HL-60 (cell line): ENCODE measurements around the gene IMPDH1.

Experiments used
- DNase-seq, 2 experiments: peaks; one replicate each; pipeline ENCODE4 v3.0.0-alpha.2; 2010 to 2020; ENCODE audit warnings: low read depth in 1 of 2, low spot score in 1 of 2
- H3K27ac ChIP-seq: fragments of 250-450 bp; sonication (Bioruptor Pico); replicated peaks from 2 replicates; pipeline ENCODE4 v1.5.1; 2020; ENCODE audit warnings: mild to moderate bottlenecking, moderate library complexity
- H3K27me3 ChIP-seq: fragments of 250-450 bp; sonication (Bioruptor Pico); 2 replicates; pipeline ENCODE4 v1.5.1; 2021; ENCODE audit warnings: mild to moderate bottlenecking, moderate library complexity; ENCODE audit not compliant: insufficient read depth, poor library complexity, severe bottlenecking
- H3K4me3 ChIP-seq: replicated peaks from 2 replicates; pipeline ENCODE4 v1.5.1; 2011; ENCODE audit warnings: mild to moderate bottlenecking, control low read depth, low read length; ENCODE audit not compliant: insufficient read depth
- GABPA ChIP-seq: IDR thresholded peaks from 2 replicates; pipeline ENCODE4 v1.6.1; 2012; ENCODE audit warnings: low read depth
- POLR2AphosphoS5 ChIP-seq: IDR thresholded peaks from 2 replicates; pipeline ENCODE4 v1.6.1; 2012; ENCODE audit warnings: low read depth
- SPI1 ChIP-seq: IDR thresholded peaks from 2 replicates; pipeline ENCODE4 v1.6.1; 2012; ENCODE audit warnings: low read depth, mild to moderate bottlenecking, borderline replicate concordance
- TF ChIP-seq, protein P1 (sequence below): IDR thresholded peaks from 2 replicates; pipeline ENCODE4 v1.6.1; 2012; ENCODE audit warnings: low read depth; ENCODE audit not compliant: insufficient replicate concordance
- TF ChIP-seq, protein P2 (sequence below): IDR thresholded peaks from one replicate; pipeline ENCODE4 v1.5.1; 2011; ENCODE audit warnings: low read length, control low read depth, inconsistent platforms; ENCODE audit not compliant: insufficient read depth

IMPDH1 gene

DNA sequence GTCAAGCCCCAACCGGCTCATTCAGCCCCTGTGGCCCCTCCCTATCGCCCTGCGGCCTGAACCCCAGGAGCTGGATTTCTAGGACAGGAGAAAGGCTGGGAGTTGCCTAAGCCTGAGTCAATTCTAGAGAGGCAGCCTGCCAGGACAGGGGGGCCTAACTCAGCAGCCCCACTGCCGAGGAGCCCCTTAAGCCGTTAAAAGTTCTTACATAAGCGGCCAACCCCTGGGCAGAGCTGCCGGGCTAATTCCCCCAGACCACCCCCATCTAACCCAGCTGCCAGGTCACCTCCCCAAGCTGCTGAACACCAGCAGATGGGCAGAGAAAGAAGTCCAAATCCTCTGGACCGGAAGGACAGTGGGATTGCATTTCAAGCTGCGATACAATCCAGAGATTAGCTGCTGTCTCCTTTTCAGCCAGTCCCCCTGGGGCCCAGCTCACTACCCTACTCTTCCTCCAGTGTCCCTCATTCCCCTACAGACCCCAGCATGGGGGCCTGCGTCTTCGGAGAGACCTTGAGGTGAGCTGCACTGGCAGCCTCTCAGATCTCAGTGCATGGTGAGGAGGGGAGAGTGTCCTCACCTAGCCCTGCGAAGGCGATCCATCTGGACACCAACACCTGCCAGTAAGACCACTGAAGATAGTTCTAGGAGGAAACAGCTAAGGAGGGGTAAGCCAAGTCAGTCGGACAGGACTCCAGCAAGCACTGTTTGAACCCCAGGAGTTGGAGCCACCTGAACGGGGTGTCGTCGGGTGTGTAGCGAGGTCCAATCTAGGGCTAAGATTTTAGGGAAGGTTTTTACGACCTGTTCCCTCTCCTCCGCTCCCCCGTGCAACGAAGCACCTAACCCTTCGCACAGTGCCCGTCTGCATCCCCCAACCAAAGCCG, 830 bp downstream of the IMPDH1 start:
- no peak for TF ChIP-seq SPI1
- no peak for TF ChIP-seq GABPA
- TF ChIP-seq, protein P1, sequence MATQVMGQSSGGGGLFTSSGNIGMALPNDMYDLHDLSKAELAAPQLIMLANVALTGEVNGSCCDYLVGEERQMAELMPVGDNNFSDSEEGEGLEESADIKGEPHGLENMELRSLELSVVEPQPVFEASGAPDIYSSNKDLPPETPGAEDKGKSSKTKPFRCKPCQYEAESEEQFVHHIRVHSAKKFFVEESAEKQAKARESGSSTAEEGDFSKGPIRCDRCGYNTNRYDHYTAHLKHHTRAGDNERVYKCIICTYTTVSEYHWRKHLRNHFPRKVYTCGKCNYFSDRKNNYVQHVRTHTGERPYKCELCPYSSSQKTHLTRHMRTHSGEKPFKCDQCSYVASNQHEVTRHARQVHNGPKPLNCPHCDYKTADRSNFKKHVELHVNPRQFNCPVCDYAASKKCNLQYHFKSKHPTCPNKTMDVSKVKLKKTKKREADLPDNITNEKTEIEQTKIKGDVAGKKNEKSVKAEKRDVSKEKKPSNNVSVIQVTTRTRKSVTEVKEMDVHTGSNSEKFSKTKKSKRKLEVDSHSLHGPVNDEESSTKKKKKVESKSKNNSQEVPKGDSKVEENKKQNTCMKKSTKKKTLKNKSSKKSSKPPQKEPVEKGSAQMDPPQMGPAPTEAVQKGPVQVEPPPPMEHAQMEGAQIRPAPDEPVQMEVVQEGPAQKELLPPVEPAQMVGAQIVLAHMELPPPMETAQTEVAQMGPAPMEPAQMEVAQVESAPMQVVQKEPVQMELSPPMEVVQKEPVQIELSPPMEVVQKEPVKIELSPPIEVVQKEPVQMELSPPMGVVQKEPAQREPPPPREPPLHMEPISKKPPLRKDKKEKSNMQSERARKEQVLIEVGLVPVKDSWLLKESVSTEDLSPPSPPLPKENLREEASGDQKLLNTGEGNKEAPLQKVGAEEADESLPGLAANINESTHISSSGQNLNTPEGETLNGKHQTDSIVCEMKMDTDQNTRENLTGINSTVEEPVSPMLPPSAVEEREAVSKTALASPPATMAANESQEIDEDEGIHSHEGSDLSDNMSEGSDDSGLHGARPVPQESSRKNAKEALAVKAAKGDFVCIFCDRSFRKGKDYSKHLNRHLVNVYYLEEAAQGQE: no peak
- no peak for TF ChIP-seq POLR2AphosphoS5
- TF ChIP-seq, protein P2, sequence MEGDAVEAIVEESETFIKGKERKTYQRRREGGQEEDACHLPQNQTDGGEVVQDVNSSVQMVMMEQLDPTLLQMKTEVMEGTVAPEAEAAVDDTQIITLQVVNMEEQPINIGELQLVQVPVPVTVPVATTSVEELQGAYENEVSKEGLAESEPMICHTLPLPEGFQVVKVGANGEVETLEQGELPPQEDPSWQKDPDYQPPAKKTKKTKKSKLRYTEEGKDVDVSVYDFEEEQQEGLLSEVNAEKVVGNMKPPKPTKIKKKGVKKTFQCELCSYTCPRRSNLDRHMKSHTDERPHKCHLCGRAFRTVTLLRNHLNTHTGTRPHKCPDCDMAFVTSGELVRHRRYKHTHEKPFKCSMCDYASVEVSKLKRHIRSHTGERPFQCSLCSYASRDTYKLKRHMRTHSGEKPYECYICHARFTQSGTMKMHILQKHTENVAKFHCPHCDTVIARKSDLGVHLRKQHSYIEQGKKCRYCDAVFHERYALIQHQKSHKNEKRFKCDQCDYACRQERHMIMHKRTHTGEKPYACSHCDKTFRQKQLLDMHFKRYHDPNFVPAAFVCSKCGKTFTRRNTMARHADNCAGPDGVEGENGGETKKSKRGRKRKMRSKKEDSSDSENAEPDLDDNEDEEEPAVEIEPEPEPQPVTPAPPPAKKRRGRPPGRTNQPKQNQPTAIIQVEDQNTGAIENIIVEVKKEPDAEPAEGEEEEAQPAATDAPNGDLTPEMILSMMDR: no peak
- H3K27ac ChIP-seq: peak overlapping the region; percentile 77
- peak overlapping the region; percentile 75 for H3K4me3 ChIP-seq
- no peaks in the 10 kb centered on the region for H3K27me3 ChIP-seq
- peak in 1 of 2 experiments; percentile 75 for DNase-seq

GRCh38 chr7:128407751-128408708, 1.8 kb downstream of the IMPDH1 start:
- peak overlapping the region; percentile 75 for H3K4me3 ChIP-seq
- no peaks in the 10 kb centered on the region for H3K27me3 ChIP-seq
- no peak for TF ChIP-seq SPI1
- TF ChIP-seq, protein P1: no peak
- TF ChIP-seq, protein P2: no peak
- TF ChIP-seq POLR2AphosphoS5: no peak
- no peak for TF ChIP-seq GABPA
- DNase-seq: peak in 1 of 2 experiments; percentile 52
- peak overlapping the region; percentile 77 for H3K27ac ChIP-seq

DNA sequence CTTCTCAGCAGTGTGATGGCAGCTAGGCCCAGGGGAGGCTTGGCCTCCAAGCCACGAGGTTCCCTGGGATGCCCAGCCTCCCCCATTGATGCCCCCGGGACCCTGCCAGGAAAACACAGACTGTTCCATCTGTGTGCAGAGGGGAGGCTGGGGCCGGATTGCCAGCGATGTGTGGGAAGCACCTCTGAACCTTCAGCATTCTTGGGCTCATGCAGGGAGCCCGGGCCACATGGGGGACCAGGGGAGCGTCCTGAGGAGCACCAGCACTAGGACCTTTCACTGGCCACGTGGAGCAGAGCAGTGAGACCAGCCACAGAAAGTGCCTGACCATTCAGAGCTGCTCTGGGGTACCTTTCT, 2.6 kb downstream of the IMPDH1 start:
- Histone ChIP-seq H3K4me3 (no peak overlapping the region), H3K27ac (peak overlapping the region; percentile 77), H3K27me3 (no peaks in the 10 kb centered on the region)
- DNase-seq: no peak
- TF ChIP-seq GABPA (no peak), POLR2AphosphoS5 (no peak), SPI1 (no peak)
- TF ChIP-seq, protein P2: no peak
- TF ChIP-seq, protein P1: no peak
